HepG2 (cell line): ENCODE results near the gene MAP3K3. TPM values are rescaled to one million over a fixed set of nuclear protein-coding genes. Genes with fewer than 3 reads are reported as not detected.

ENCODE experiments used
- HNRNPK ChIP-seq: fragments of 200-400 bp; formaldehyde crosslinking; IDR thresholded peaks from 2 replicates; pipeline ENCODE4 v1.6.1; 2018; ENCODE audit warnings: low read length, low read depth, moderate library complexity, mild to moderate bottlenecking; ENCODE audit not compliant: poor library complexity, severe bottlenecking
- ISL2 ChIP-seq: sonication (generic); formaldehyde crosslinking; IDR thresholded peaks from 2 replicates; pipeline ENCODE4 v1.5.0; 2020; ENCODE audit warnings: missing genetic modification reagents
- NFE2 ChIP-seq: sonication (generic); formaldehyde crosslinking; IDR thresholded peaks from 2 replicates; pipeline ENCODE4 v1.4.0; 2020; ENCODE audit warnings: missing genetic modification reagents
- TGIF2 ChIP-seq: IDR thresholded peaks from 2 replicates; pipeline ENCODE4 v1.6.1; 2016; ENCODE audit warnings: control low read depth, missing compliant biosample characterization
- polyA plus RNA-seq, 8 experiments: library from polyadenylated mRNA; depleted of rRNA in 3 of 8; stranded (reverse) in 7 of 8; unstranded in 1 of 8; fragments of >200 nt; fragmentation: Illumina TruSeq in 4 of 8; extraction: Trizol in 4 of 8; gene quantifications; 2 replicates each; pipeline versions ENCODE4 v1.2.1 to v1.2.3, GENCODE V29; 2011 to 2016; ENCODE audit warnings: low read depth in 4 of 8, missing spikeins in 1 of 8, mixed read lengths in 1 of 8; ENCODE audit not compliant: insufficient read depth in 1 of 8
- total RNA-seq, 5 experiments: library from RNA; depleted of rRNA; stranded (reverse); fragments of >200 nt; fragmentation: Illumina TruSeq; extraction: Trizol; gene quantifications; 2 replicates each; pipeline ENCODE4 v1.2.3, GENCODE V29; 2016; ENCODE audit warnings: low read depth in 1 of 5
- TF ChIP-seq, protein P1 (sequence below): IDR thresholded peaks from 2 replicates; pipeline ENCODE4 v1.6.1; 2016; ENCODE audit warnings: missing compliant biosample characterization, missing genetic modification reagents, borderline replicate concordance
- TF ChIP-seq, protein P2 (sequence below): sonication (generic); formaldehyde crosslinking; IDR thresholded peaks from 2 replicates; pipeline ENCODE4 v1.8.0; 2022; ENCODE audit warnings: low read depth, missing genetic modification reagents
- TF ChIP-seq, protein P3 (sequence below): sonication (generic); formaldehyde crosslinking; IDR thresholded peaks from 2 replicates; pipeline ENCODE4 v1.9.0; 2021; ENCODE audit warnings: mild to moderate bottlenecking, missing genetic modification reagents

The MAP3K3 gene
- total and polyA plus RNA-seq, 2 of the 13 experiments (the other 11 are each of a cell fraction or from before 2014, with no cell fraction given) = 17.7 to 21.8 TPM

GRCh38 chr17:63704259-63704576 lies 82.0 kb downstream of the MAP3K3 start (continued):
- TF ChIP-seq, protein P1, sequence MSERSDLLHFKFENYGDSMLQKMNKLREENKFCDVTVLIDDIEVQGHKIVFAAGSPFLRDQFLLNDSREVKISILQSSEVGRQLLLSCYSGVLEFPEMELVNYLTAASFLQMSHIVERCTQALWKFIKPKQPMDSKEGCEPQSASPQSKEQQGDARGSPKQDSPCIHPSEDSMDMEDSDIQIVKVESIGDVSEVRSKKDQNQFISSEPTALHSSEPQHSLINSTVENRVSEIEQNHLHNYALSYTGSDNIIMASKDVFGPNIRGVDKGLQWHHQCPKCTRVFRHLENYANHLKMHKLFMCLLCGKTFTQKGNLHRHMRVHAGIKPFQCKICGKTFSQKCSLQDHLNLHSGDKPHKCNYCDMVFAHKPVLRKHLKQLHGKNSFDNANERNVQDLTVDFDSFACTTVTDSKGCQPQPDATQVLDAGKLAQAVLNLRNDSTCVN (CRISPR knock-in tag) = no peak
- TF ChIP-seq TGIF2 (CRISPR knock-in tag) (no peak), ISL2 (no peak), HNRNPK (no peak), NFE2 (CRISPR knock-in tag) (no peak)
- TF ChIP-seq, protein P2, sequence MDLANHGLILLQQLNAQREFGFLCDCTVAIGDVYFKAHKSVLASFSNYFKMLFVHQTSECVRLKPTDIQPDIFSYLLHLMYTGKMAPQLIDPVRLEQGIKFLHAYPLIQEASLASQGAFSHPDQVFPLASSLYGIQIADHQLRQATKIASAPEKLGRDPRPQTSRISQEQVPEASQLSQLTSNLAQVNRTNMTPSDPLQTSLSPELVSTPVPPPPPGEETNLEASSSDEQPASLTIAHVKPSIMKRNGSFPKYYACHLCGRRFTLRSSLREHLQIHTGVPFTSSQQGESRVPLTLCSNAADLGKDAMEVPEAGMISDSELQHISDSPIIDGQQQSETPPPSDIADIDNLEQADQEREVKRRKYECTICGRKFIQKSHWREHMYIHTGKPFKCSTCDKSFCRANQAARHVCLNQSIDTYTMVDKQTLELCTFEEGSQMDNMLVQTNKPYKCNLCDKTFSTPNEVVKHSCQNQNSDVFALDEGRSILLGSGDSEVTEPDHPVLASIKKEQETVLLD (CRISPR knock-in tag) = no peak
- TF ChIP-seq, protein P3, sequence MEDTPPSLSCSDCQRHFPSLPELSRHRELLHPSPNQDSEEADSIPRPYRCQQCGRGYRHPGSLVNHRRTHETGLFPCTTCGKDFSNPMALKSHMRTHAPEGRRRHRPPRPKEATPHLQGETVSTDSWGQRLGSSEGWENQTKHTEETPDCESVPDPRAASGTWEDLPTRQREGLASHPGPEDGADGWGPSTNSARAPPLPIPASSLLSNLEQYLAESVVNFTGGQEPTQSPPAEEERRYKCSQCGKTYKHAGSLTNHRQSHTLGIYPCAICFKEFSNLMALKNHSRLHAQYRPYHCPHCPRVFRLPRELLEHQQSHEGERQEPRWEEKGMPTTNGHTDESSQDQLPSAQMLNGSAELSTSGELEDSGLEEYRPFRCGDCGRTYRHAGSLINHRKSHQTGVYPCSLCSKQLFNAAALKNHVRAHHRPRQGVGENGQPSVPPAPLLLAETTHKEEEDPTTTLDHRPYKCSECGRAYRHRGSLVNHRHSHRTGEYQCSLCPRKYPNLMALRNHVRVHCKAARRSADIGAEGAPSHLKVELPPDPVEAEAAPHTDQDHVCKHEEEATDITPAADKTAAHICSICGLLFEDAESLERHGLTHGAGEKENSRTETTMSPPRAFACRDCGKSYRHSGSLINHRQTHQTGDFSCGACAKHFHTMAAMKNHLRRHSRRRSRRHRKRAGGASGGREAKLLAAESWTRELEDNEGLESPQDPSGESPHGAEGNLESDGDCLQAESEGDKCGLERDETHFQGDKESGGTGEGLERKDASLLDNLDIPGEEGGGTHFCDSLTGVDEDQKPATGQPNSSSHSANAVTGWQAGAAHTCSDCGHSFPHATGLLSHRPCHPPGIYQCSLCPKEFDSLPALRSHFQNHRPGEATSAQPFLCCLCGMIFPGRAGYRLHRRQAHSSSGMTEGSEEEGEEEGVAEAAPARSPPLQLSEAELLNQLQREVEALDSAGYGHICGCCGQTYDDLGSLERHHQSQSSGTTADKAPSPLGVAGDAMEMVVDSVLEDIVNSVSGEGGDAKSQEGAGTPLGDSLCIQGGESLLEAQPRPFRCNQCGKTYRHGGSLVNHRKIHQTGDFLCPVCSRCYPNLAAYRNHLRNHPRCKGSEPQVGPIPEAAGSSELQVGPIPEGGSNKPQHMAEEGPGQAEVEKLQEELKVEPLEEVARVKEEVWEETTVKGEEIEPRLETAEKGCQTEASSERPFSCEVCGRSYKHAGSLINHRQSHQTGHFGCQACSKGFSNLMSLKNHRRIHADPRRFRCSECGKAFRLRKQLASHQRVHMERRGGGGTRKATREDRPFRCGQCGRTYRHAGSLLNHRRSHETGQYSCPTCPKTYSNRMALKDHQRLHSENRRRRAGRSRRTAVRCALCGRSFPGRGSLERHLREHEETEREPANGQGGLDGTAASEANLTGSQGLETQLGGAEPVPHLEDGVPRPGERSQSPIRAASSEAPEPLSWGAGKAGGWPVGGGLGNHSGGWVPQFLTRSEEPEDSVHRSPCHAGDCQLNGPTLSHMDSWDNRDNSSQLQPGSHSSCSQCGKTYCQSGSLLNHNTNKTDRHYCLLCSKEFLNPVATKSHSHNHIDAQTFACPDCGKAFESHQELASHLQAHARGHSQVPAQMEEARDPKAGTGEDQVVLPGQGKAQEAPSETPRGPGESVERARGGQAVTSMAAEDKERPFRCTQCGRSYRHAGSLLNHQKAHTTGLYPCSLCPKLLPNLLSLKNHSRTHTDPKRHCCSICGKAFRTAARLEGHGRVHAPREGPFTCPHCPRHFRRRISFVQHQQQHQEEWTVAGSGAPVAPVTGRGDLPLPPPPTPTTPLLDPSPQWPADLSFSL (CRISPR knock-in tag) = no peak
- TF ChIP-seq, all 625 proteins: peak for 0
